HEK293 (cell line): ENCODE data around the gene IL4I1.

Experiments used
- SETDB1 ChIP-seq: IDR thresholded peaks from one replicate; pipeline ENCODE4 v1.6.1; 2017; ENCODE audit warnings: mild to moderate bottlenecking, low read length, moderate library complexity, mixed read lengths; ENCODE audit not compliant: insufficient read length
- SP2 ChIP-seq: fragments of 450-650 bp; formaldehyde crosslinking; IDR thresholded peaks from 2 replicates; pipeline ENCODE4 v1.5.1; 2016; ENCODE audit warnings: missing biosample characterization, missing genetic modification characterization
- ZFP37 ChIP-seq: fragments of 450-650 bp; formaldehyde crosslinking; IDR thresholded peaks from 2 replicates; pipeline ENCODE4 v1.5.1; 2016; ENCODE audit warnings: missing biosample characterization, missing genetic modification characterization
- ZNF112 ChIP-seq: fragments of 450-650 bp; formaldehyde crosslinking; IDR thresholded peaks from 2 replicates; pipeline ENCODE4 v1.5.0; 2017; ENCODE audit warnings: missing biosample characterization, missing genetic modification characterization
- ZNF223 ChIP-seq: fragments of 450-650 bp; formaldehyde crosslinking; IDR thresholded peaks from 2 replicates; pipeline ENCODE4 v1.5.1; 2016; ENCODE audit warnings: missing biosample characterization, missing genetic modification characterization
- ZNF24 ChIP-seq: fragments of 450-650 bp; formaldehyde crosslinking; IDR thresholded peaks from 2 replicates; pipeline ENCODE4 v1.5.1; 2016; ENCODE audit warnings: missing biosample characterization, missing genetic modification characterization
- ZNF274 ChIP-seq, 2 experiments: fragments of 200-500 bp in 1 of 2; fragments of 450-650 bp in 1 of 2; sonication (Bioruptor generic) in 1 of 2; formaldehyde crosslinking in 1 of 2; IDR thresholded peaks; 2 replicates each; pipeline versions ENCODE4 v1.5.1 to v1.6.1; 2014 to 2016; ENCODE audit warnings: borderline replicate concordance in 1 of 2, inconsistent platforms in 1 of 2, low read length in 1 of 2, missing biosample characterization in 1 of 2, missing genetic modification characterization in 1 of 2
- ZNF324 ChIP-seq: fragments of 450-650 bp; formaldehyde crosslinking; IDR thresholded peaks from 2 replicates; pipeline ENCODE4 v1.5.1; 2016; ENCODE audit warnings: missing biosample characterization, missing genetic modification characterization
- ZNF335 ChIP-seq: fragments of 450-650 bp; formaldehyde crosslinking; conservative IDR thresholded peaks from 2 replicates; pipeline ENCODE4 v1.5.1; 2016; ENCODE audit warnings: missing biosample characterization, missing genetic modification characterization
- ZNF501 ChIP-seq: fragments of 450-650 bp; formaldehyde crosslinking; IDR thresholded peaks from 2 replicates; pipeline ENCODE4 v1.5.1; 2016; ENCODE audit warnings: missing biosample characterization, missing genetic modification characterization
- ZNF560 ChIP-seq: fragments of 450-650 bp; formaldehyde crosslinking; IDR thresholded peaks from 2 replicates; pipeline ENCODE4 v1.5.1; 2017; ENCODE audit warnings: missing biosample characterization, missing genetic modification characterization, borderline replicate concordance
- ZNF596 ChIP-seq: fragments of 450-650 bp; IDR thresholded peaks from 2 replicates; pipeline ENCODE4 v1.5.0; 2018; ENCODE audit warnings: missing biosample characterization, mild to moderate bottlenecking, missing genetic modification characterization, moderate library complexity
- TF ChIP-seq, protein P1 (sequence below): fragments of 450-650 bp; formaldehyde crosslinking; IDR thresholded peaks from 2 replicates; pipeline ENCODE4 v1.5.1; 2016; ENCODE audit warnings: missing biosample characterization, missing genetic modification characterization

DNA sequence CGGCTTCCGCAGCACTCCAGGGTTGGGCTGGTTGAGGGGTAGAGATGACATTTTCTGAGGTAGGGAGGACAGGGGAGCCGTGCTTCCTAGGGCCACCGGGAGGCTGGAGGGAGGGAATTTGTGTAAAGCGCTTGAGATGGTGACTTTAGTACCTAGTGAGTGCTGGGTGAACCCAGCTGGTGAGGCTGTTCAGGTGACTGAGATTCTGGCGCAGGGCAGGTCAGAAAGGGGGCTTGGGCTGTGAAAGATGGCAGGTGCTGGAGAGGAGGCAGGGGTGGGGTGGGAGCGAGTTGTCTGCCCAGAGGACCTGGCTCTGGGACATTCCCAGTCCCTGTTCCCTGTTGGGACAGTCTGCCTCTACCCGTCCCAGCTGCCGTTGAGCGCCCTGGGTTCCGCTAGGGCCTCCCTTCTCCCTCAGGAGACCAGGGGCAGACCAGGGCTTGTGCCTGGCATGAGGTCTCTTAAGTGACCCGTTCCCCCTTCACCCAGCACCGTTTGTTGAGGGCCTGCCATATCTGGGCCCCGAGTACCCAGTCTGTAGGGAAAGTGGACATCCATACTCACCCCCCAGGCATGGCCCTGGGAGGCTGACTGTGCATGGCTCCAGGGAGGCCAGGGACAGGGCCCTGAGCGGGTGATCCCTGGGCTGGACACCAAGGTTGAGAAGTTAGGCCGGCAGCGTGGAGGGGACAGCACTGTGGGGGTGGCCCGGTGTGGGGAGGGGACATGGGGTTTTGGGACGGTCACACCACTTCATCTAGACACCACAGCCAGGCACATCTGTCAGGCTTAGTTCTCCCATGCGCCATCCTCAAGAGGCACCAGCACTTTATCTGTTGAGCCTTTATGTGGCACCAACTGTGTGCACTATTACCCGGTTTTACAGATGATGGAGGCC lies 40.8 kb downstream of the IL4I1 start:
- no peak for TF ChIP-seq ZNF335 (tag by site-specific recombination)
- no peak for TF ChIP-seq ZNF223
- no peak for TF ChIP-seq ZNF596 (tag by site-specific recombination)
- no peak for TF ChIP-seq ZFP37 (tag by site-specific recombination)
- TF ChIP-seq ZNF324 (tag by site-specific recombination), result no peak
- TF ChIP-seq ZNF274 (IDR thresholded peaks at IDR 0.05; ENCODE audit: low read length), result no peak
- no peak for TF ChIP-seq ZNF274 (tag by site-specific recombination; IDR thresholded peaks at IDR 0.05; ENCODE audit: borderline replicate concordance)
- TF ChIP-seq, protein P1, sequence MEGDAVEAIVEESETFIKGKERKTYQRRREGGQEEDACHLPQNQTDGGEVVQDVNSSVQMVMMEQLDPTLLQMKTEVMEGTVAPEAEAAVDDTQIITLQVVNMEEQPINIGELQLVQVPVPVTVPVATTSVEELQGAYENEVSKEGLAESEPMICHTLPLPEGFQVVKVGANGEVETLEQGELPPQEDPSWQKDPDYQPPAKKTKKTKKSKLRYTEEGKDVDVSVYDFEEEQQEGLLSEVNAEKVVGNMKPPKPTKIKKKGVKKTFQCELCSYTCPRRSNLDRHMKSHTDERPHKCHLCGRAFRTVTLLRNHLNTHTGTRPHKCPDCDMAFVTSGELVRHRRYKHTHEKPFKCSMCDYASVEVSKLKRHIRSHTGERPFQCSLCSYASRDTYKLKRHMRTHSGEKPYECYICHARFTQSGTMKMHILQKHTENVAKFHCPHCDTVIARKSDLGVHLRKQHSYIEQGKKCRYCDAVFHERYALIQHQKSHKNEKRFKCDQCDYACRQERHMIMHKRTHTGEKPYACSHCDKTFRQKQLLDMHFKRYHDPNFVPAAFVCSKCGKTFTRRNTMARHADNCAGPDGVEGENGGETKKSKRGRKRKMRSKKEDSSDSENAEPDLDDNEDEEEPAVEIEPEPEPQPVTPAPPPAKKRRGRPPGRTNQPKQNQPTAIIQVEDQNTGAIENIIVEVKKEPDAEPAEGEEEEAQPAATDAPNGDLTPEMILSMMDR (tag by site-specific recombination), result no peak
- TF ChIP-seq SP2, result no peak
- no peak for TF ChIP-seq ZNF501 (tag by site-specific recombination)
- TF ChIP-seq ZNF24 (tag by site-specific recombination), result no peak
- TF ChIP-seq ZNF112 (tag by site-specific recombination), result no peak
- TF ChIP-seq ZNF560, result no peak
- no peak for TF ChIP-seq SETDB1
